ENCODE data around the gene SRCAP.
A peak's percentile ranks its signal among the peaks of the same experiment; 100 is the strongest.

SRCAP gene

DNA sequence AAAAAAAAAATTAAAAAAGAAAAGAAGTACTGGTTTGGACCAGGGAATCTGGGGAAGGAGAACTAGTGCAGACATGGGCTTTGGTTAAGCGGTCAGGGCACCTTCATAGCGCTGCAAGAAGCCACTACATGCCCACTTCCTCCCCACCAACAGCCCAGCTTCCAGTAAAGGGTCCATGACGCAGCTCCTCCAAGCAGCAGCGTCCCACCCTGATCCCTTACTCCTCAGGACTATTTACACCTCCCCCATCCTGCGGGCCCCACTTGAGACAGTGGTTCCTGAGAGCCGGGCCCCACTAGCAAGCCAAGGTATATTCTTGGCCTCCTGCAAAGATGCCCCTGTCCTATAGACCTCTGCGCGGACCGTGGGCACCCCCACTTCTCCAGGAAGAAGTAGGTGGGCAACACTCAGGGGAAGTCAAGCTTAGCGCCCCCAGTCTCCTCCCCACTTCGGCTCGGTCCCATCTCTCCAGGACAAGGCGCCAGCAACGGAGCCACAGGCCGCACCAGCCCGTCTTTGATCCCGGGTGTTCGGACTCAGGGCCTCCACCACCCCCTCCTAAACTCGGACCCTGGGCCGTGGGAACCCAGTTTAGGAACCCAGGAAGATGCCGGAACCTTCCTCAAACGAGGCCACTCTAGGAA lies 49.1 kb upstream of the SRCAP start:
- Histone ChIP-seq H3K9me3 (ENCODE audit: control insufficient read depth, insufficient read depth, low read depth, low read length) (no peaks in the 10 kb centered on the region), H3K4me3 (ENCODE audit: low read depth, low read length) (peak overlapping the region; percentile 12), H3K36me3 (ENCODE audit: control insufficient read depth in 2 of 2, insufficient read depth in 1 of 2, low read length in 2 of 2) (peaks cover 10 to 28% of the 10 kb centered on the region in 2 experiments; a peak in 2 of 3 replicates), H3K27ac (ENCODE audit: extremely low read depth, low read depth, low read length) (peak overlapping the region; percentile 59), H3K4me1 (ENCODE audit: control insufficient read depth, insufficient read depth, low read length) (no peaks in the 10 kb centered on the region)
- TF ChIP-seq ZSCAN30 (tag by site-specific recombination; IDR thresholded peaks at IDR 0.05) (no peak), ZNF692 (tag by site-specific recombination; IDR thresholded peaks at IDR 0.05) (peak; percentile 92), ZFP3 (tag by site-specific recombination; IDR thresholded peaks at IDR 0.05; ENCODE audit: low read depth) (no peak), ZFP69B (tag by site-specific recombination; IDR thresholded peaks at IDR 0.05) (peak; percentile 94), FEZF1 (tag by site-specific recombination; IDR thresholded peaks at IDR 0.05) (no peak), ZNF501 (tag by site-specific recombination; IDR thresholded peaks at IDR 0.05) (peak; percentile 41; the same call in 1 of the 2 replicates), TCF7L2 (IDR thresholded peaks at IDR 0.05; ENCODE audit: borderline replicate concordance, low read depth, low read length) (no peak), ZNF248 (tag by site-specific recombination; IDR thresholded peaks at IDR 0.05) (no peak), SP2 (tag by site-specific recombination; IDR thresholded peaks at IDR 0.05) (no peak), ZNF157 (tag by site-specific recombination; IDR thresholded peaks at IDR 0.05) (0 out of 2 replicates have a peak, but pooled peaks have one; percentile 21), ZNF473 (tag by site-specific recombination; IDR thresholded peaks at IDR 0.05) (no peak), ZNF404 (tag by site-specific recombination; IDR thresholded peaks at IDR 0.05) (no peak), ZNF76 (tag by site-specific recombination; IDR thresholded peaks at IDR 0.05; ENCODE audit: borderline replicate concordance, low read depth) (no peak)
- TF ChIP-seq, protein P1, sequence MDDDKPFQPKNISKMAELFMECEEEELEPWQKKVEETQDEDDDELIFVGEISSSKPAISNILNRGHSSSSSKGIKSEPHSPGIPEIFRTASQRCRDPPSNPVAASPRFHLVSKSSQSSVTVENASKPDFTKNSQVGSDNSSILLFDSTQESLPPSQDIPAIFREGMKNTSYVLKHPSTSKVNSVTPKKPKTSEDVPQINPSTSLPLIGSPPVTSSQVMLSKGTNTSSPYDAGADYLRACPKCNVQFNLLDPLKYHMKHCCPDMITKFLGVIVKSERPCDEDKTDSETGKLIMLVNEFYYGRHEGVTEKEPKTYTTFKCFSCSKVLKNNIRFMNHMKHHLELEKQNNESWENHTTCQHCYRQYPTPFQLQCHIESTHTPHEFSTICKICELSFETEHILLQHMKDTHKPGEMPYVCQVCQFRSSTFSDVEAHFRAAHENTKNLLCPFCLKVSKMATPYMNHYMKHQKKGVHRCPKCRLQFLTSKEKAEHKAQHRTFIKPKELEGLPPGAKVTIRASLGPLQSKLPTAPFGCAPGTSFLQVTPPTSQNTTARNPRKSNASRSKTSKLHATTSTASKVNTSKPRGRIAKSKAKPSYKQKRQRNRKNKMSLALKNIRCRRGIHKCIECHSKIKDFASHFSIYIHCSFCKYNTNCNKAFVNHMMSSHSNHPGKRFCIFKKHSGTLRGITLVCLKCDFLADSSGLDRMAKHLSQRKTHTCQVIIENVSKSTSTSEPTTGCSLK (tag by site-specific recombination; IDR thresholded peaks at IDR 0.05), result no peak
- POLR2A ChIA-PET, result interaction anchor here (0.6 to 2.2 kb wide), 19 partner anchors 8 to 677 kb away, joined by 3 to 21 read pairs (median 4); partner anchors contain the start of genes ALDOA, DCTPP1, FBRS and PHKG2
- CTCF ChIA-PET, result interaction anchor here (0.5 to 2.1 kb wide), 10 partner anchors 9 to 1676 kb away, joined by 3 to 9 read pairs (median 4); no protein-coding TSS in a partner anchor

DNA sequence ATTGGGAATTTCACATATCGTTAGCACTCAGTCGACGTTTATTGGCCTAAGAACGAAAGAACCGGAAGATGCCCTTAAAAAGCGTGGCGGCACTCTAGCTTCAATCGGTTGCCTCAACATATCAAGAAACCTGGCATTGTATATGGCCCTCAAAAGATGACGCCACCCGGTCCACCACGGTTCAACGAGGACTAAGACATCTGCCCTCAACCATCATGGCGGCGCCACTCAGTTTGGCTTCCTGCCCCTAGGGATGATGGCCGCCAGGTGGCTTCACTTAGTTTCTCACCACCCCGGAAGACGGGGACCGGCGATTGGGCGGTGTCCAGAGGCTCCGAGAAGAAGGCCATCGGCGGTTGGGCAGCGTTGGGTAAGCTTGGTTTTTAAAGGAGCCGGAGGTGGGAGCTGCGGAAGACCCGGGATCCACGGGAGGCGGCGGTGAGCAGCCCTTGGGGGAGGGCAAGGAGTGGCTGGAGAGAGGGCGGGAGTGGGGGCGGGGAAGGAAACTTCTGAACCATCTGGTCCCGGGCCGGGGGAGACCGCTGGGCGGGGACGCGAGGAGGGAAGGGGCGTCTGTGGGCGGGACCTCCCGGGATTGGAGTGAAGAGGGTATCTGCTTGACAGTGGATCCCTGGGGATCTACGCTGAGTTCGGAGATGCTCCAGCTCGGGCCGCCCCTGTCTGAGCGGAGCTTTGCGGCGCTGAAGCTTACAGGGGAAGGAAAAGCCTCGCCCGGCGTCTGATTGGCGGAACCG lies 48.4 kb upstream of the SRCAP start, which contains the start of gene PRR14:
TSS of gene PRR14 (plus strand) at position 592 of the 755 bp plus-strand sequence. CDS start 686 bp downstream, outside the sequence.
- ChIA-PET POLR2A (interaction anchor here (0.6 to 2.2 kb wide), 24 partner anchors 9 to 677 kb away, joined by 3 to 21 read pairs (median 4); partner anchors contain the start of genes ALDOA, DCTPP1, FBRS and PHKG2), CTCF (interaction anchor here (0.5 to 2.1 kb wide), 14 partner anchors 8 to 1677 kb away, joined by 3 to 9 read pairs (median 4); no protein-coding TSS in a partner anchor)
- peak within 1 kb of the TSS; percentile 80 for H3K4me3 ChIP-seq (ENCODE audit: low read depth, low read length)
- peaks cover 10 to 35% of the 10 kb centered on the region in 2 experiments; a peak in 2 of 3 replicates for H3K36me3 ChIP-seq (ENCODE audit: control insufficient read depth in 2 of 2, insufficient read depth in 1 of 2, low read length in 2 of 2)
- H3K9me3 ChIP-seq (ENCODE audit: control insufficient read depth, insufficient read depth, low read depth, low read length), result no peaks in the 10 kb centered on the region
- peak within 1 kb of the TSS; percentile 91 for H3K27ac ChIP-seq (ENCODE audit: extremely low read depth, low read depth, low read length)
- H3K4me1 ChIP-seq (ENCODE audit: control insufficient read depth, insufficient read depth, low read length), result no peaks in the 10 kb centered on the region
- TF ChIP-seq ZBTB7A (tag by site-specific recombination; IDR thresholded peaks at IDR 0.05; ENCODE audit: low read depth) (no peak), KLF8 (tag by site-specific recombination; IDR thresholded peaks at IDR 0.05) (peak; percentile 95), ZFHX2 (tag by site-specific recombination; conservative IDR thresholded peaks at IDR 0.05) (peak; percentile 97), ZNF473 (tag by site-specific recombination; IDR thresholded peaks at IDR 0.05) (no peak), KLF17 (tag by site-specific recombination; IDR thresholded peaks at IDR 0.05) (peak; percentile 86), KLF9 (tag by site-specific recombination; IDR thresholded peaks at IDR 0.05; ENCODE audit: low read depth) (peak; percentile 95), ZNF501 (tag by site-specific recombination; IDR thresholded peaks at IDR 0.05) (peak; percentile 26; the same call in 1 of the 2 replicates), KLF7 (tag by site-specific recombination; IDR thresholded peaks at IDR 0.05; ENCODE audit: borderline replicate concordance) (peak; percentile 90), KLF1 (tag by site-specific recombination; IDR thresholded peaks at IDR 0.05) (peak; percentile 83), ZNF362 (tag by site-specific recombination; IDR thresholded peaks at IDR 0.05) (peak; percentile 96), ZNF76 (tag by site-specific recombination; IDR thresholded peaks at IDR 0.05; ENCODE audit: borderline replicate concordance, low read depth) (peak; percentile 97), IKZF3 (tag by site-specific recombination; IDR thresholded peaks at IDR 0.05) (peak; percentile 98)
- TF ChIP-seq, protein P2, sequence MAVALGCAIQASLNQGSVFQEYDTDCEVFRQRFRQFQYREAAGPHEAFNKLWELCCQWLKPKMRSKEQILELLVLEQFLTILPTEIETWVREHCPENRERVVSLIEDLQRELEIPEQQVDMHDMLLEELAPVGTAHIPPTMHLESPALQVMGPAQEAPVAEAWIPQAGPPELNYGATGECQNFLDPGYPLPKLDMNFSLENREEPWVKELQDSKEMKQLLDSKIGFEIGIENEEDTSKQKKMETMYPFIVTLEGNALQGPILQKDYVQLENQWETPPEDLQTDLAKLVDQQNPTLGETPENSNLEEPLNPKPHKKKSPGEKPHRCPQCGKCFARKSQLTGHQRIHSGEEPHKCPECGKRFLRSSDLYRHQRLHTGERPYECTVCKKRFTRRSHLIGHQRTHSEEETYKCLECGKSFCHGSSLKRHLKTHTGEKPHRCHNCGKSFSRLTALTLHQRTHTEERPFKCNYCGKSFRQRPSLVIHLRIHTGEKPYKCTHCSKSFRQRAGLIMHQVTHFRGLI (tag by site-specific recombination; IDR thresholded peaks at IDR 0.05), result peak; percentile 69

All from HEK293 (cell line).